Epithelial cell of proximal tubule (primary cell): Measurements from ENCODE around the gene WIPI1. TPM values are rescaled to one million over a fixed set of nuclear protein-coding genes. Genes with fewer than 3 reads are reported as not detected.

Source experiments
- DNase-seq: peaks from one replicate; pipeline ENCODE4 v3.0.0-alpha.2; 2011; ENCODE audit warnings: low read depth
- H3K4me3 ChIP-seq: 2 replicates; pipeline ENCODE4 v1.5.1; 2011; ENCODE audit warnings: low read depth, mild to moderate bottlenecking, low read length
- total RNA-seq: library from RNA; depleted of rRNA; stranded (reverse); fragments of >200 nt; gene quantifications from 2 replicates; pipeline ENCODE4 v1.2.3, GENCODE V29; 2015
- TF ChIP-seq, protein P1 (sequence below): conservative IDR thresholded peaks from 2 replicates; pipeline ENCODE4 v1.5.1; 2012; ENCODE audit warnings: low read depth, mild to moderate bottlenecking, low read length

Gene WIPI1
- total RNA-seq, 1 donor from 2014 or later = 20.2 TPM

DNA sequence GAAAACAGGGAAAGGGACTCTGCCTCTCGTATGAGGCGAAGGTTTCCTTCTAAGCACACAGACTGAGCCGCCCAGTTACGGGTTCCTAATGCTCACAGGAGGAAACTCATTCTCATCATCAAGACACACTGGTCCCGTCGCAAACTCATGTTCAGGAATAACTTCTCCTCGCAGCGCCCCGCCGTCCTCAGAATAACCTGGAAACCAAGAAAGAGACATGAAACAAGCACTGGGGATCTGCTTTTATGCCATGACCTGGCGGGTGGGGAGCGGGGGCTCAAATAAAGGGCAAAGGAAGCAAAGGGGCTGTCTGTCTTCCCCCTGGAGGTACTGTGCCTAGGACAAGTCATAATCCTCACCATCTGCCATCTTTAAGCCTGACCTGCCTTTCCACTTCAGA lies 31.3 kb downstream of the WIPI1 start:
- no peak overlapping the region for H3K4me3 ChIP-seq
- TF ChIP-seq, protein P1, sequence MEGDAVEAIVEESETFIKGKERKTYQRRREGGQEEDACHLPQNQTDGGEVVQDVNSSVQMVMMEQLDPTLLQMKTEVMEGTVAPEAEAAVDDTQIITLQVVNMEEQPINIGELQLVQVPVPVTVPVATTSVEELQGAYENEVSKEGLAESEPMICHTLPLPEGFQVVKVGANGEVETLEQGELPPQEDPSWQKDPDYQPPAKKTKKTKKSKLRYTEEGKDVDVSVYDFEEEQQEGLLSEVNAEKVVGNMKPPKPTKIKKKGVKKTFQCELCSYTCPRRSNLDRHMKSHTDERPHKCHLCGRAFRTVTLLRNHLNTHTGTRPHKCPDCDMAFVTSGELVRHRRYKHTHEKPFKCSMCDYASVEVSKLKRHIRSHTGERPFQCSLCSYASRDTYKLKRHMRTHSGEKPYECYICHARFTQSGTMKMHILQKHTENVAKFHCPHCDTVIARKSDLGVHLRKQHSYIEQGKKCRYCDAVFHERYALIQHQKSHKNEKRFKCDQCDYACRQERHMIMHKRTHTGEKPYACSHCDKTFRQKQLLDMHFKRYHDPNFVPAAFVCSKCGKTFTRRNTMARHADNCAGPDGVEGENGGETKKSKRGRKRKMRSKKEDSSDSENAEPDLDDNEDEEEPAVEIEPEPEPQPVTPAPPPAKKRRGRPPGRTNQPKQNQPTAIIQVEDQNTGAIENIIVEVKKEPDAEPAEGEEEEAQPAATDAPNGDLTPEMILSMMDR = no peak
- DNase-seq = no peak

DNA sequence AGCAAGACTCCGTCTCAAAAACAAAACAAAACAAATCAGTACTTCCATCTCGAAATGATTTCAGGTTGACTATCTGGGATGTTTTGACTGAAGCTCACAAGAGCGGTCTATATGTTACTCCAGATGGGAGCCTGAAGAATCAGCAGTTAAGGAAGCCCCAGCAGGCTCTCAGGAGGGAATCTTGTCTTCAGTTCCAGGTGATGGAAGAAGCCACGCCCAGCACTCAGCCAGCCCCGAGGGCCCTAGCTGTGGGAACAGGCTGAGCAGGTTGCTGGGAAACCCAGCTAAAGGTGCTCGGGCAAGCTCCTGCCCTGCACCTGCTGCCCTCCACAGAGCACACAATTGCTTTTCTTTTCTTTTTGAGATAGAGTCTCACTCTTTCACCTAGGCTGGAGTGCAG lies 32.4 kb downstream of the WIPI1 start:
- no peak for DNase-seq
- TF ChIP-seq, protein P1 = no peak

DNA sequence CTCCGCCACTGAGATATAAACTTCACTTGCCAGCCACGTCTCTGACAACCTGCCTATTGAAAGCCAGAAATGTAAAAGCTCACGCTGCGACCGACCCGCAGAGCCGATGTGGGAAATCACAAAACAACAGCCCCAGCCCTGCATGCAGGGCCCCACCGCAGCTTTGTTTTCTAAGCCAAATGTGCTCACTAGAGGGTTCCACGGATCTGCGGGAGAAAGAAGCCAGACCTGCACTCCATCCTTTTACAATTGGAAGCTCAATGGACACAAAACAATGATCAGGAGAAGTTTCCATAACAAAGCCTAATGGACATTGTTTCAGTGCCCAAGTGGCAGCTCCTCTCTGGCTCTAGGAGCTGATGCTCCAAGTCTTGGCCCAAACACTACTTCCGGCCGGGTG lies 33.1 kb downstream of the WIPI1 start:
- TF ChIP-seq, protein P1 = no peak
- no peak overlapping the region for H3K4me3 ChIP-seq
- no peak for DNase-seq

More for the DNA sequence above, 32.4 kb downstream of the WIPI1 start:
- H3K4me3 ChIP-seq = no peak overlapping the region

DNA sequence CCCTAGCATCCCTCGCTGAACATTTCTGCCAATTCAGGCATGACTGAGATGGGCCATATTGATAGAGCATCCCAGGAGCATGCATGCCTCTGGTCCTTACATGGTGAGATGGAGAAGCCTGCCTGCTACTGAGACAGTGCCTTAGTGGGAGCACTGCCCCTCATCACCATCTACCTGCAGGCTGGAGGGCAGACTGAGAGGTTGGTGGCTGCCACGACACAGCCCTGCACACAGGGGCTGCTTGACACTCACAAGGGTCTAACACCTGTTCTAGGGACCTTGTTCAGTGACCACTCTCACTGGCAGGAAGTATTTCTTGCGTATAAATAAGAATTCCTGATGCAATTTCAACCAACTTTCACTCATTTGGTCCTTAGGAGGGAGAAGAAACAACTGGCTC lies 34.0 kb downstream of the WIPI1 start:
- TF ChIP-seq, protein P1 = no peak
- DNase-seq = no peak
- H3K4me3 ChIP-seq = no peak overlapping the region

DNA sequence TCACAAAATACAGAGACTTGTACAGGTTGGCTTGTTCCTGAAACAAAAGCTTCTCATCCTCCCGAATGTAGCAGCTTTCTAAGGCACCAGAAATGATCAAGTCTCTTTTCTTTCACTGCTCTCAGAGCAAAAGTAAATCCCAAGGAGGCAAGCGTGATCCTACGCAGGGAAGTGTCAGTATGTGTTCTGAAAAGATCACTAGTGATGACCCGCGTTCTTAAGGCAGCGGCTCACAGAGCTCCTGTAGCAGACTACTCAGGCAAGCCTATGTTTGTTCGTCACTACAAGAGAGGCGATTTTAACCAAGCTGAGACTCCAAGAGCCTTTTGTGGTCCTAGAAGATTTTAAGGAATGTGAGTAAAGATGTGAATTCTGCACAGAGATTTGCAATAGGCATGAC lies 34.5 kb downstream of the WIPI1 start:
- no peak overlapping the region for H3K4me3 ChIP-seq
- TF ChIP-seq, protein P1 = no peak
- no peak for DNase-seq

DNA sequence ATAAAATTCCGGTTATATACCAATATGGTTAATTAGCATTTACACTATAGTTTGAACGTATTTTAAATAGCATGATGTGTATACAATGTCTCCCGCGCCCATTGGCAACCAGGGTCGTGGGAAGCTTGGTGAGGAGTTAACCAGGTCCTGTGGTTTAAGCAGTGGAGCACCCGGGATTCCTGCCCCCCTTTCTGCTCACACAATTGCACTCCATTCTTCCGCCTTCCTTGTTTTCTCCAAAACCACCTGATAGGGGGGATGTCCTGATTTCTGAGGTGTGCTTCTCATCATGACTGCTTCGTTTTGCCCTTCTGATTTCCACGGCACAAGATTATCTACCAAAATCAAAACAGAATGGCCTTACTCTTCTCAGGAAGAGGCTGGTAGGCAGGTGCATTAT lies 35.8 kb downstream of the WIPI1 start:
- DNase-seq = no peak
- TF ChIP-seq, protein P1 = no peak
- H3K4me3 ChIP-seq = no peak overlapping the region

DNA sequence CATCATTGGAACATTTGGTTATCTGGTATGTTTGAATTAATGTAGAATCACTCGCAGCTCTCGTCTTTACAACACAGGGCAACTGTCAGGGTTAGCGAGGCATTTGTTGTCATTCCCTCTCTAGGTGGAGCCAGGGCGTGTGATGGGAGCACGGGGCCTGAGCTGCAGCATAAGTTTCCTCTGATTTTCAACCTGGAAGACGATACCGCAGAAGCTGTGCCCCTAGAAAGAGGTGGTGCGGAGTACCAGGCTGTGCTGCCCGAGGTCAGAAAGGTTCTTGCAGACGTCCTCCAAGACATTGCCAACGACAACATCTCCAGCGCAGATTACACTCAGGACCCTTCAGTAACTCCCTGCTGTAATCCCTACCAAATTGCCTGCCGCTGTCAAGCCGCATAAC lies 37.2 kb downstream of the WIPI1 start:
- TF ChIP-seq, protein P1 = no peak
- DNase-seq = no peak
- no peak overlapping the region for H3K4me3 ChIP-seq
